Stimulated activated CD8-positive, alpha-beta memory T cell treated with anti-CD3 and anti-CD28 coated beads, Interleukin-7, amount 100 ng/mL, for 1 hour (primary cell): ENCODE measurements around the gene DNPH1.

Source experiments
- DNase-seq, 2 donors: peaks; one replicate each; pipeline ENCODE4 v3.0.0-alpha.2; 2020; ENCODE audit warnings: low read depth in 2 of 2

Gene DNPH1

DNA sequence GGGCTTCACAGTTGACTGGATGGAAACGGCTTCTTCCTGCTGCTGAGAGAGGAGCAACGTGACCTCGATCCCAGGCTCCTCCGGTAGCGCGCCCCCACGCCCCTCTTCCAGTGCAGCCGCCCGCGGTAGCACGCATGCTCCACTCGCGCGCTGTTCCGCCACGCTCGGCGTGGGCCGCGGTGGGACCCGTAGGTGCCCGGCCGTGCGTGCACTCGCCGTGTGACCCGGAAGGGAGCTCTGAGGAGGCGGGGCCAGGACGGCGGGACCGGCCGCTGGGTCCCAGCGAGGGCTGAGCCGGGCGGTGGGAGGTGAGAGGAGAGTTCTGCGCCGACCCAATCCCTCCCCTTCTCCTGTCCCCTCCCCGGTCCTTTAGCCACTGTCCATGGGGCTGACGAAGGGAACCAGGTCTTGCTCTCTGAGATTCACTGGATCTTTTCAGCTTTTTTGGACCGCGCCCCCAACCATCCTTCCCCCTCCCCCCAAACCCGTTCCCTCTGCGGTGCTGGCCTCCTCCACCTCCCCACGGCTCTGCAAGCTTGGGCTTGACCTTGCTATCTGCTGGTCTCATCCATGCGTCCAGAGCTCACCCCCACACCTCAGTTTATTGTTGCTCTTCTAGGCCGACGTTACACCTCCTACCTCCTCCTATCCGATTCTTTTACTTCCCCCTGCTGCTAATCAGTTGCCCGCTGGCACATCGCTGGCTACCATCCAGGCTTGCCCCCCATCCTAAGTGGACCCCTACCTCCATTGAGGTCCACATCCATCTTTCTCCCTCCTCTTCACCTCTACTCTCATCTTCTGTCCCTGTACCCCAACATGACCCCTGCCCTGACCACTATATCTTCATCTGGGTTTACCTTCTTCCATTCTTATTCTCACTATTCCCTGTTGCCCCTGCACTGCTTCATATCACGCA is 47.1 kb downstream of the DNPH1 start, which contains the start of gene CUL9:
Gene CUL9, plus strand, starts transcription at position 255 of the 919 bp plus-strand sequence. CDS start 2,115 bp downstream, outside the sequence.
- peak; percentile 59 to 61 for DNase-seq

GRCh38 chr6:43181621-43181941 is 47.7 kb downstream of the DNPH1 start:
- no peak for DNase-seq

DNA sequence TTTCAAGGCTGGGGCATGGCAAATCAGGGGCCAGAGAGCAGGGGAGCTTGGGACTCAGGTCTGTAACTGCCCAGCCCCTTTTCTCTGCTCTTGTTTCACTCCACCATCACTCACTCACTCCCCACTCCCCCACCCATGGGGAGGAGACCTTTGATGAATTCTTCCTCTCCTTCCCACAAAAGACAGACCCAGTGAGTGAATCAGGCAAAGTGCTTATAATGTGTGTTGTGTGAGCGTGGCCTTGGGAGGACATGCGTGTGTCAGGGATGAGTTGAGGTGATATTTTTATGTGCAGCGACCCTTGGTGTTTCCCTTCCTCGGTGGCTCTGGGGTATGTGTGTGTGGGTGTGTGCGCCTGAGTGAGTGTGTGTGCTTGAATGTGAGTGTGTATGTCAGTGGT is 48.3 kb downstream of the DNPH1 start:
- DNase-seq, result no peak

DNA sequence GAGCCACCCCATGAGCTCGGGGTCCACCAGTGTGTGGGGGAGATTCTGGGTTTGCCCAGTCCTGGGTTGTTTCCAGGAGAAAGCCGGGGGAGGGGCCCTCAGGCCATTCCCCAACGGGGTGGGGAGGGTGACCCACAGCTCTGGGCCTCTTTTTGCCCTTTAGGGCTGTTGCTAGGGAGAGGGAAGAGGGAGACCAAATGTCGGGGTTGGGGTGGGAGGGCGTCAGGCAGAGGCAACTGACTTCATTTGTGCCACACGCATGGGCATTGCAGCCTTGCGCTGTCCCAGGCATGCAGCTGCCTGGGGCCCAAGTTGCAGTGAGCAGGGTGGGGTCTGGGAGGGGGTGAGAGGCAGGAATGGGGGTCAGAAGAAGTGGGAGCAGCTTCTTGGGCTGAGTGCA is 49.2 kb downstream of the DNPH1 start:
- DNase-seq, result no peak

DNA sequence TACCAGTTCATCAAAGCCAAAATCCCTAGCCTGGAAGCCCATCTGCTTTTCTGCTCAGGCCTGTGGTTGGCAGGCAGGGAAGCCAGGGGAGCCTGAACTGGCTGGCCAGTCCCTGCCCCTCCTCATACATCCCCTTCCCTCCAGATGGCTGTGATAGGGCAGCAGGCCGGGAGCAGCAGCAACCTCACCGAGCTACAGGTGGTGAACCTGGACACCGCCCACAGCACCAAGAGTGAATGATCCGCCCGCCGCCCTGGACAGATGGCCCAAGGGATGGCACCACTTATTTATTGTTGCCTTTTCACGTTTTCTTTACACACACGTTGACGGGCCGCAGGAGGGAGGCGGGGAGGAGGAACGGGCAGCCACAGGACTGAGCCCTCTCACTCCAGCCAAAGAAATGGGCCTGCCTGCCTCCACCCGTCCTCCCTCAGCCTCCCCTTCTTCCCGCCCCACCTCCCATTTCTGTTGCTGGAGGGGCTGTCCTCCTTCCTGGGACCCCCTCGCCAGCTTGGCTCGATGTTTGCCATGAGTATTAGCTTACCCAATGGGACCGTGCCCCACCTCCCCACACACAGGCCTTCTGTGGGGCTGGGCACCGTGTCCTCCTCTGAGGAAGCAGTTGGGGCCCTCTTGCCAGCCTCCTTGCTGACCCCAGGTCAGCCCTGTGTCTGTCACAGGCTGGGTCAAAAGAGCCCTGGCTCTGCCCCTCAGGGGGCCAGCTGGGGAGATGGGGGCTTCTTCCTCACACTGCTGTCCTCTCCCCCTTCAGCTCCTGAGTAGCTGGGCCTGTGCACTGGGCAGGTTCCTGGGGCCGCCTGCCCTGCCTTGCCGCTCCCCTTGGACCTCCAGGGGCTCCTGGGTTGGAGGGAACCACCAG is 50.1 kb downstream of the DNPH1 start:
- DNase-seq, result no peak

GRCh38 chr6:43178150-43178549 is 51.1 kb downstream of the DNPH1 start:
- no peak for DNase-seq

DNA sequence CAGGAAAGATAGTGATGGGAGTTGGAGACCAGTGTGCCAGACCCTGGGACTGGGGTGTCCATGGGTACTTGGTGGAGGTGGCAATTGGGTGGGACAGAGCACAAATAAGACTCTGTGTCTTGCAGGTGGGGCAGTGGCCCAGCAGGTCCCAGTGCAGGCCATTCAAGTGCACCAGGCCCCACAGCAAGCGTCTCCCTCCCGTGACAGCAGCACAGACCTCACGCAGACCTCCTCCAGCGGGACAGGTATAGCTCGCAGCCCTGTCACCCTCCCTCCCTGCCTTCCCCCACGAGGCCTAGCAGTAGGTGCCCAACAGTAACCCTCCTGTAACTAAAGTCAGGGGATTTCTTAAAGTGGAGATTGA is 52.9 kb downstream of the DNPH1 start:
- no peak for DNase-seq

GRCh38 chr6:43175676-43176422 is 53.4 kb downstream of the DNPH1 start:
- DNase-seq, result no peak
